GM18498 (cell line): Measurements from ENCODE around the gene ACKR1.
A peak's percentile ranks its signal among the peaks of the same experiment; 100 is the strongest.

Experiments used
- ATAC-seq: cut with Tn5 transposase; IDR thresholded peaks from one replicate; pipeline ENCODE4 v1.9.1; 2021; ENCODE audit warnings: mild to moderate bottlenecking, moderate library complexity; ENCODE audit not compliant: unreplicated experiment

Gene ACKR1

DNA sequence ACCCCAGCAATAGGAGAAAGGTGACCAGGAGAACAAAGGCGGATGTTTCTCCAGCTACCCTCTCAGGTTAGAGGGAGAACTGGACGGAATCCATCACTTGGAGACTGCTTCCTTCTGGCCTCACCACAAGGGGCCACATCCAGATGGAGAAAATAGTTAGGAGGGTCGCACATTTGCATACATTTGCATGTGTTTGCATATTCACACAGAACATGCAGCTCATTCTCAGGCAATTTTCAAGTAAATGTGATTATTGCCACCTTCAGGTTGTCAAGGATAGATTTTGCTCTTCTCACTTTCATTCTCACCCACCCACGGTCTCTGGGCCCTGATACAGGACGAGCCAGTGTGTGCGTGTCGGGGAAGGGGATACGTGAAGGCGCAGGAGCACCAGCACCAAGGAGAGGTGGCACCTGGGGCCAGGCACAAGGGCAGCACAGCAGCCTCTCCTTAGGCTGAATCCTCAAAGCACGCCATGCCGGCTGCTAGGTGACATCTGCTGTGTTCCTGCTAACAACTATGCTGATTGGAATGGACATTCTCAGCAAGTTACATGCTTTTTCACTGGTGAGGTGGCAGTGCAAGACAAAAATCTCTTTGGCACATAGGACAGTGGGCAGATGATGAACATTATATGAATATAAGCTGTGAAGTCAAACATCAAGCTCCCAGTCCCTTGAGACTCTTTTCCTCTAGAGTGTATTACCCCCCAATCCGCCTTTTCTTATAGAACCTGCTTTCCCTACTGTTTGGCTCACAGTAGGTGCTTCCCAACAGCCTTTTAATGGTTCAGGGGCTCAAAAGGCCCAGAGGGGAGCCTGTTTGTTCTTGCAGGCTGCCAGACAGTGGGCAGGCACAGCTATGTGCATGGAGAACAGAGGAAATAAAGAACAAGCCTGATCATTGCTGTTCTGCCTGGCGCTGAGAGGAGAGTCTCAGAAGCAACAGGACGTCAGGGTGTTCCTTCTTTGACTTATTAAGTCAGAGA lies 14.3 kb downstream of the ACKR1 start:
- no peak for ATAC-seq

DNA sequence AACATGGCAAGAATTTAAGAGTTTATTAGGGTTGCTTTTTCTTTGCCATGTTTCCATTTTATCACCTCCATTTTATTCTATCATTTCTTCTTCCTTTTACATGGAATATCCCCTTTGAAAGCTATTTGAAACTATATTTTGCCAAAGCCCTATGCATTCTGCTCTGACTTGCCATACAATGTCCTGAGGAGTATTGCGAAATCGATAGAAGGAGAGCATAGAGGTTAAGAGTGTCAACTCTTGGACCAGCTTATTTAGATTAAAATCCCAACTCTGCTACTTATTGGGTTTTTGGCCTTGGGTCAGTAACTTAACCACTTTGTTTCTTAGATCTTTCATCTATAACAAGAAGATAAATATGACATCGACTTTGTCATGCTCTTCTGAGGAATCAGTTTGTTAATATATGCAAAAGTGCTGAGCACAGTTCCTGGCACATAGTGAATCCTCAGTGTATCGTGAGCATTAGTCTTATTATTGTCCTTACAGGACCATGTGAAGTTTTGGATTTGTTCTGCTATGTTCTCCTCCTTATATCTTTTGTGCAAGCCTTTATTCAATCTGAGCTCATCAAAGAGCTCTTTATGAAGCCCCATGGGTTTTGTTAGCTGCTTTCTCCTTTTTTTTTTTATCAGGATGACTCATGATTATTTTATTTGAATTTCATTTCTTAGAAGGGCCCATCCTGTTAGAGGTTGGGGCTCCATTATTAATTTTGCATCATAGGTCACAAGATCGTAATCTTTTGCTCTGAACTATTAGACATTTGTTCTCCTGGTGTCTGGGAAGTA lies 17.6 kb downstream of the ACKR1 start:
- no peak for ATAC-seq

DNA sequence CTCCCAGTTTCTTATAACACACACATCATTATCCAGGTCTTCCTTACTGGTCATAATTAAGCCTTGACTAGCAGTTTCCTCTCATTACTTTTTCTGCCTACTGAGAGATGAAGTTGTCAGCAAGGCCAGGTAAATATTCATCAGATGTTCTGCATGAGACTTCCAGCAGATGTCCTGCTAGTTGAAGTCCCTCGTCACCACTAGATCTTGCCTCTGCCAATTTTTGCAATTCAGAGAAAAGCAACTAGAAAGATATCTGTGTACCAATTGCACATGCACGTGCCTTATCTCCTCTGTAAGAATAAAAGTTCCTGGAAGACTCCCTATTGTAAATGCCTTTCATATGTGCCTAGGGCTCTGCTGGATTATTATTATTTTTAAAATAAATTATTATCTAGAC lies 18.3 kb downstream of the ACKR1 start:
- no peak for ATAC-seq

DNA sequence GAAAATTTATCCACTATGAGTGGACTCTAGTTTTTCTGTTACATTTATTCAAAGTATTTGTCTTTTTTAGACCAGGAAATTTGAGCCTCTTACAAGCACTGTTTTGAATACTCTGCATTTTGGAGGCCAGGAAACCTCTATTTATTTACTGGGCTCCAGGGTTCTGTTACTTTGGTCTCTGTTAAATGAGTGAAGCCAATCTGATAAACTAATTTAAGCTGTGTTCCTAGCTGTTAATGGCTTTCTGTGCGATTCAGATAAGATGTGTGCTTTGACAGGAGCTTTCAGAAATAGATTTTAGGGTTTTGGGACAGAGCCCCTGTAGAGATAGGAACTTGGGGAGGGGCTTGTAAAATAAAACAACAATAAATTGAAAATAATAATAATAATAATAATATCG lies 23.9 kb downstream of the ACKR1 start:
- ATAC-seq, result no peak

DNA sequence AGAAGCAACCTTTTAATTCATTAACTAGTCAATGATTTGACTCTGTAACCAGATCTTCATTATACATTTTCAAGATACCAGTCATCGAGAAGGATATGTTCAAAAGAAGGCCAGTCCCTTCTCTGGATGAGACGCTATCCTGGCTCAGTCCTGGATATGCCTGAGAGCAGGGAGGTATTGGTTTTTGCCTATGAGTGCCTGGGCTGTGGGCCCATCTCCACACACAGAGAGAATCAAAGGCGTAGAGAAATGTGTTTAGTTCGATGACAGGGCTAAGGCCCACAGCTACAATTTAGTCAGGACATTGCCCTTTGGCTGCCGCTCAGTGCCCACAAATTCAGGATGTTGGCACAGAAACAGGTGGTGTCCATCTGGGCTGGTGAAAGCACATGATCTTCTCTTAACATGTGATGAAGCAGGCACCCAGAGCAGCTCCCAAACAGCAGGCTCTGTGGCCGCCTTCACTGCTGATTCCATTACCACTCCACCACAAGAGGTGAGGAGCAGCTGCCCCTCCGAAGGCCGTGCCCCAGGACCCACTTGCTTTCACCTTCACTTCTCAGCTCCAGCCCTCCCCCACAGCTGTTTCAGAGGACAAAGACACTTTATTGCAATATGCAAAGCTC lies 24.7 kb downstream of the ACKR1 start:
- ATAC-seq, result no peak

DNA sequence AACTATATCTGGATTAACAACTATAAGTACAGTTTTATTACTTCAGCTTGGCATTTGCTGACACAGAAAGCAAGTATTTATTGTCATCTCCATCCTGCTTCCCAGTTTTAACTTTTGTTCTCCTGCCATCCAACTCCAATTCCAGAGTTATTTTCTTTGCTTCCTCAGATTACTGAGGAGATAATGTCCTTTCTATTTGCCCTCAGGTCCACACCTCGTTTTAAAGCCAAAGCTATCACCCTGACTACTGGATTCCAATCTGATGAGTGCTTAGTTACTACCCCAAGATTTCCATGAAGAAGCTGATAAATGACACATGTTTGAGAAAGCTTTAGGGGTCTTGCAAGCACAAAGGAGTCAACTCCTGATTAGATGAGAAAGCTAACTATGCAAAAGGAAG lies 25.2 kb downstream of the ACKR1 start:
- ATAC-seq, result no peak

DNA sequence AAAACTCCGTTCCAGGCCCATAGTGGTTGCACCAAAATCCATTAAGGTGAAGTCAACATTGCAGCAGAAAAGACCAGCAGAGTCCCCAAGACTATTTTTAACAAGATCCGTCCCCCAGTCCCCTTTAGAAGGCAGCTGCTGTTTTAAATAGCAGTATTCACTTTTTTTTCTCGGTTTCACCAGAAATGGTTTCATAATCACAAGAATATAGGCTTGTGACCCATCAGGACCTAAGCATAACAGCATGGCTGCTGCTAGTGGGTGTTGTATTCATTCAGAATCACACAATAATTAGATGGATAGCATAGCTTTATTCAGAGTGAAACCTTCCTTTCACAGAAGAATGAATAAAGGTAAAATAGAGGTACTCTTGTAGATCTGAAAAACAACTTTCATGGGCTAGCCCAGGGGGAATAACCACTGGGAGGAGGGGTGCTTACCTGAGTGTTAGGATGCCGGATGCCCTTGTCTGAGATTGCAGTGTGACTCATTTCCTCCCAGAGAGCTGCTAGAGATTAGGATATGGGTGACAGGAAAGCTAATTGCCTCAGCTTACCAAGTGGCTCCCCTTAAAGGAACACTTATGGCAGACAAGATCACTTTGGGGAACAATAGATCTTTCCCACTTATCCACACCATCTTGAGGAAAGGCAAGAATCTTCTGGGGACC lies 35.0 kb downstream of the ACKR1 start:
- ATAC-seq, result peak; percentile 91

DNA sequence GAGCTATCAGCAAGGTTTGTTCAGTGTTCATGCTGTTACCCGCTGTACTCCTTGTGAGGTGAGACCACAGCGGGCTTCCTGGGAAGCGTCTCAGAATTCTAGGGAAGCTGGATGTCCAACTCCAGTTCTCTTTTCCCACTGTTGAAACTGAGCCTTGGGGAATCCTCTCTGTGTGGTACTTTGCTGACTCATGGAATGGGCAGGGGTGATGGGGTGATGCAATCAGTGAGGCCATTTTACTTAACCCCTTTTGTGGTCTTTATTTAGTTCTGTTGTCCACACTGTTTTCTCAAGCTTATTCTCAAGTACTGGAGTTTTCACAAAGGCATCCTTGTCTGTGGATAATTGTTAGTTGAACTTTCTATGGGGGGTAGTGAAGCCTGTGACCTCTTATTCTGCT lies 42.6 kb downstream of the ACKR1 start:
- ATAC-seq, result no peak

DNA sequence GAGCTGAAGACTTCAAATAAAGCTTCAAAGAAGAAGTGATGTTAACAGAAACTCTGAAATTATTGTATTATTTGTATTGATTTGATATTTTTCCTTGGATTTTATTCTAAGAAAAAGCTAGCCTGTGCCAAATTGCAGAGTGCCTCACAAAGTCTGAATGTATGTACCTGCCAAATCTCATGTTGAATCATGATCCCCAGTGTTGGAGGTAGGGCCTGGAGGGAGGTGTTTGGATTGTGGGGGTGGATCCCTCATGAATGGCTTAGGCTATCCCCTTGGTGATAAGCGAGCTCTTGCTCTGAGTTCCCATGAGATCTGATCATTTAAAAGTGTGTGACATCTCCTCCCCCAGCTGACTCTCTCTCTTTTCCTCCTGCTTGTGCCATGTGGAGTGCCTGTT lies 43.6 kb downstream of the ACKR1 start:
- no peak for ATAC-seq

DNA sequence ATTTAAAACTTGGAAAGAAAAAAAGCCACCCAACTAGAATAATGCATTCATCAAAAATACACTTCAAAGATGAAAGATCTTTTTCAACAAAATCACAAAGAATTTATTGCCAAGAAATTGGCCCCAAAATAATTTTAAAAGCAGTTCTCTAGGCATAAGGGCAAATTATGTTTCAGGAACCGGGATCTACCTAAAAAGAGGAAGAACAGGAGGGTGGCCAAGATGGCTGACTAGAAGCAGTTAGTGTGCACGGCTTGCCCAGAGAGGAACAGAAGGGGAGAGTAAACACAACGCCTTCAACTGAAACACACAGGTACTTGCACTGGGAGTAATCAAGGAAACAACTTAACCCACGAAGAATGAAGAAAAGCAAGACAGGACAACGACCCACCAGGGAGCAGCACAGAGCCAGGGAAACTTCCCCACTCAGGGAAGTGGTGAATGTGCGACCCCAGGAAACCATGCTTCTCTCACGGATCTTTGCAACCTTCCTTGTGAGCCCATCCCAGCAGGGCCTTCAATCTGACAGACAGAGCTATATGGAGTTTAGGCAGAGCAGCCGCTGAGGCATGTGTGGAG lies 46.1 kb downstream of the ACKR1 start:
- ATAC-seq, result no peak
